Lower lobe of right lung (tissue), 2 donors: ENCODE data around the gene HPCAL1. TPM values are rescaled to one million over a fixed set of nuclear protein-coding genes. Genes with fewer than 3 reads are reported as not detected.

ENCODE experiments used
- ATAC-seq, 2 donors: fragments of 200-7000 bp; cut with Tn5 transposase; one replicate each; pipeline ENCODE4 v1.9.1; 2020 to 2022; ENCODE audit warnings: mild to moderate bottlenecking in 2 of 2, moderate library complexity in 2 of 2
- DNase-seq: peaks from one replicate; pipeline ENCODE4 v3.0.0-alpha.2; 2020
- H3K27ac ChIP-seq: fragments of 200-600 bp; one replicate; pipeline ENCODE4 v1.8.0; 2022
- H3K27me3 ChIP-seq: fragments of 200-600 bp; one replicate; pipeline ENCODE4 v1.8.0; 2022; ENCODE audit warnings: low read depth
- H3K36me3 ChIP-seq: fragments of 200-600 bp; one replicate; pipeline ENCODE4 v1.8.0; 2022; ENCODE audit warnings: mild to moderate bottlenecking
- H3K4me1 ChIP-seq: fragments of 200-600 bp; one replicate; pipeline ENCODE4 v1.8.0; 2022
- H3K4me3 ChIP-seq: fragments of 200-600 bp; one replicate; pipeline ENCODE4 v1.8.0; 2022; ENCODE audit warnings: mild to moderate bottlenecking
- H3K9me3 ChIP-seq: fragments of 200-600 bp; one replicate; pipeline ENCODE4 v1.8.0; 2022
- CTCF ChIP-seq: fragments of 200-600 bp; IDR thresholded peaks from one replicate; pipeline ENCODE4 v1.8.0; 2022; ENCODE audit warnings: antibody characterized with exemption, mild to moderate bottlenecking
- intact Hi-C: fragments of 100-400 bp; cut with DNase I; formaldehyde crosslinking; loops from one replicate; pipeline ENCODE4 v1.11.0; 2022
- total RNA-seq: library from RNA; stranded (reverse); fragmentation: NEBNext Ultra II Directional; extraction: Animal tissue kit (Norgen Biotek cat#: 25700); gene quantifications from one replicate; pipeline ENCODE4 v1.2.1, GENCODE V29; 2021
- donor health status: DM: no; HTN: yes; CAD: no; lungs with severe emphysema.

HPCAL1 gene
- total RNA-seq, 1 donor from 2014 or later, result 132 TPM

GRCh38 chr2:10331027-10331701, 28.5 kb downstream of the HPCAL1 start:
- DNase-seq (peak; percentile 88), ATAC-seq (peak; percentile 76 to 84)
- Histone ChIP-seq H3K4me3 (peak overlapping the region; percentile 44), H3K27me3 (no peaks in the 10 kb centered on the region), H3K9me3 (peaks cover 6% of the 10 kb centered on the region), H3K36me3 (no peaks in the 10 kb centered on the region), H3K4me1 (peaks cover 72% of the 10 kb centered on the region), H3K27ac (peak overlapping the region; percentile 67)
- intact Hi-C loops, result no loop called here
- TF ChIP-seq CTCF, result peak; percentile 15

- Histone ChIP-seq H3K9me3 (peaks cover 6% of the 10 kb centered on the region), H3K4me3 (peak overlapping the region; percentile 44), H3K4me1 (peaks cover 65% of the 10 kb centered on the region), H3K36me3 (no peaks in the 10 kb centered on the region), H3K27me3 (no peaks in the 10 kb centered on the region), H3K27ac (peak overlapping the region; percentile 67)
- DNase-seq (peak; percentile 69), ATAC-seq (peak; percentile 69 to 71)
- intact Hi-C loops, result no loop called here
- TF ChIP-seq CTCF, result no peak
Measured at GRCh38 chr2:10331702-10332401, 29.1 kb downstream of the HPCAL1 start.

GRCh38 chr2:10332402-10333246, 29.9 kb downstream of the HPCAL1 start:
- peaks cover 6% of the 10 kb centered on the region for H3K9me3 ChIP-seq
- peak overlapping the region; percentile 67 for H3K27ac ChIP-seq
- H3K4me1 ChIP-seq, result peaks cover 58% of the 10 kb centered on the region
- DNase-seq, result peak; percentile 54
- no peak overlapping the region for H3K4me3 ChIP-seq
- no peaks in the 10 kb centered on the region for H3K27me3 ChIP-seq
- ATAC-seq, result no peak
- H3K36me3 ChIP-seq, result no peaks in the 10 kb centered on the region
- TF ChIP-seq CTCF, result no peak
- intact Hi-C loops, result no loop called here

- peaks cover 6% of the 10 kb centered on the region for H3K9me3 ChIP-seq
- H3K27ac ChIP-seq, result no peak overlapping the region
- no peak overlapping the region for H3K4me3 ChIP-seq
- ATAC-seq (peak; percentile 6 to 15), DNase-seq (no peak)
- H3K36me3 ChIP-seq, result no peaks in the 10 kb centered on the region
- intact Hi-C loops, result no loop called here
- no peaks in the 10 kb centered on the region for H3K27me3 ChIP-seq
- no peak for TF ChIP-seq CTCF
- H3K4me1 ChIP-seq, result peaks cover 52% of the 10 kb centered on the region
Measured at GRCh38 chr2:10333247-10333613, 30.5 kb downstream of the HPCAL1 start.

- TF ChIP-seq CTCF, result no peak
- Histone ChIP-seq H3K27ac (peak overlapping the region; percentile 6), H3K36me3 (no peaks in the 10 kb centered on the region), H3K4me3 (no peak overlapping the region), H3K27me3 (no peaks in the 10 kb centered on the region), H3K9me3 (peaks cover 6% of the 10 kb centered on the region), H3K4me1 (peaks cover 46% of the 10 kb centered on the region)
- no peak for DNase-seq
- no peak for ATAC-seq
- intact Hi-C loops, result no loop called here
Measured at GRCh38 chr2:10333966-10334365, 31.3 kb downstream of the HPCAL1 start.
